ENCODE measurements around the gene MSANTD7. TPM values are rescaled to one million over a fixed set of nuclear protein-coding genes. Genes with fewer than 3 reads are reported as not detected.

Gene MSANTD7
- total and polyA plus RNA-seq, 2 of the 13 experiments (the other 11 are each of a cell fraction or from before 2014, with no cell fraction given): 3.7 to 16.7 TPM

- no peak for TF ChIP-seq ZBTB40 (IDR thresholded peaks at IDR 0.05)
- no peak for TF ChIP-seq ZBTB40 (CRISPR knock-in tag; IDR thresholded peaks at IDR 0.05)
- no peak for TF ChIP-seq U2AF2 (IDR thresholded peaks at IDR 0.05; ENCODE audit: low read depth, low read length)
- TF ChIP-seq ZMYM4 (CRISPR knock-in tag; IDR thresholded peaks at IDR 0.05): no peak; the same call in 1 of the 2 replicates
- TF ChIP-seq KDM2A (CRISPR knock-in tag; IDR thresholded peaks at IDR 0.05; ENCODE audit: borderline replicate concordance, low read depth): 0 out of 2 replicates have a peak, but pooled peaks have one; percentile 0
- no peak for TF ChIP-seq E2F1 (CRISPR knock-in tag; IDR thresholded peaks at IDR 0.05)
- TF ChIP-seq RBFOX2 (IDR thresholded peaks at IDR 0.05; ENCODE audit: low read depth, low read length): no peak
- 0 out of 2 replicates have a peak, but pooled peaks have one; percentile 41 for TF ChIP-seq ZNF749 (CRISPR knock-in tag; IDR thresholded peaks at IDR 0.05; ENCODE audit: borderline replicate concordance)
- TF ChIP-seq CBFB (CRISPR knock-in tag; IDR thresholded peaks at IDR 0.05): no peak; the same call in 1 of the 2 replicates
- no peak for TF ChIP-seq IRF2 (CRISPR knock-in tag; IDR thresholded peaks at IDR 0.05)
- no peak for TF ChIP-seq SMARCE1 (IDR thresholded peaks at IDR 0.05; ENCODE audit: borderline replicate concordance)
- 0 out of 2 replicates have a peak, but pooled peaks have one; percentile 49 for TF ChIP-seq ZHX1 (CRISPR knock-in tag; IDR thresholded peaks at IDR 0.05; ENCODE audit: low read depth)
- TF ChIP-seq ZNF431 (CRISPR knock-in tag; IDR thresholded peaks at IDR 0.05; ENCODE audit: borderline replicate concordance, low read depth): no peak
- TF ChIP-seq ZNF605 (CRISPR knock-in tag; IDR thresholded peaks at IDR 0.05): no peak
- no peak for TF ChIP-seq SMYD3 (CRISPR knock-in tag; IDR thresholded peaks at IDR 0.05)
Observed at GRCh38 chr10:14838582-14839304, 637 bp downstream of the MSANTD7 start (continued).
